Measurements from ENCODE around the gene CACNG8. TPM values are rescaled to one million over a fixed set of nuclear protein-coding genes. Genes with fewer than 3 reads are reported as not detected.
"Not testable (repeated sequence)": the region's sequence is repeated elsewhere in the genome, so short reads cannot be mapped to it uniquely, and the experiment has no call there.

The CACNG8 gene
- total RNA-seq, 2 experiments from 2014 or later: not detected

GRCh38 chr19:54026656-54027055 lies 63.9 kb downstream of the CACNG8 start:
- ChIA-PET CTCF (interaction anchor here (0.7 to 1.0 kb wide), 2 partner anchors 186 to 234 kb away, joined by 3 to 4 read pairs; no protein-coding TSS in a partner anchor), POLR2A (no interaction called here)

GRCh38 chr19:54029301-54029700 lies 66.6 kb downstream of the CACNG8 start:
- CTCF ChIA-PET: interaction anchor here (0.6 to 1.7 kb wide), 7 partner anchors 10 to 274 kb away, joined by 3 to 8 read pairs (median 5); no protein-coding TSS in a partner anchor
- POLR2A ChIA-PET: no interaction called here

DNA sequence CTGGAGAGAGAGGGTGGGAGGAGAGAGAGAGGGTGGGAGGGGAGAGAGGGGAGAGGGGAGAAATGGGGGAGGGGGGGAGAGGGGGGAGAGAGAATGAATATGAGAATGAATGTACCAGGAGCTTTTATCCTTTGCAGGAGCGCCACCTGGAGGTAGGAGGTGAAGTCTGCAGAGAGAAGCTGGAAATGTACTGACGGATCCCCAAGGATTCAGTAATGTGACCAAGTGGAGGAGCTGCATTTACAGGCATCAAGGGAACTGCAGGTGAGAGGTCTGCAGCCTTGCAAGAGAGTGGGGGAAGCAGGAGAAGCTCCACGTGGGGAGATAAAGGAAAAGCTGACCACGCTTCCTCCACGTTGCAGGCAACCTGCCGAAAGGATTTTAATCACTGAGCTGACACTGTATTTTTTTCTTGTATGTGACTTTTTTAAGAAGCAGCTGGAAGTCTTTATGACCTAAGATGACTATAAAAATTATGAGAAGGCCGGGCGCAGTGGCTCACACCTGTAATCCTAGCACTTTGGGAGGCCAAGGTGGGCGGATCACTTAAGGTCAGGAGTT lies 67.3 kb downstream of the CACNG8 start:
- POLR2A ChIA-PET: interaction anchor here (0.7 kb wide), 1 partner anchor 123 kb away, joined by 3 read pairs; no protein-coding TSS in a partner anchor

GRCh38 chr19:54030895-54031586 lies 68.3 kb downstream of the CACNG8 start:
- POLR2A ChIA-PET: no interaction called here
- CTCF ChIA-PET: interaction anchor here (0.8 kb wide), 1 partner anchor 16 kb away, joined by 3 read pairs; no protein-coding TSS in a partner anchor

More for the DNA sequence above, 67.3 kb downstream of the CACNG8 start:
- CTCF ChIA-PET: interaction anchor here (0.6 to 1.7 kb wide), 8 partner anchors 9 to 237 kb away, joined by 3 to 8 read pairs (median 3); no protein-coding TSS in a partner anchor

- CTCF ChIA-PET: no interaction called here
These were observed 72.8 kb downstream of the CACNG8 start for GRCh38 chr19:54035215-54036178.

GRCh38 chr19:54036542-54036941 lies 73.8 kb downstream of the CACNG8 start:
- POLR2A ChIA-PET, CTCF ChIA-PET: not testable (repeated sequence)

More at GRCh38 chr19:54035215-54036178, 72.8 kb downstream of the CACNG8 start:
- POLR2A ChIA-PET: interaction anchor here (0.7 kb wide), 1 partner anchor 1630 kb away, joined by 4 read pairs; no protein-coding TSS in a partner anchor

Other genes starting within 250 kb of the CACNG8 start
- not detected for gene NLRP12, start 138.6 kb upstream of the CACNG8 start, total RNA-seq
- 10 to 100 TPM; 44.1 to 45.2 TPM for gene MYADM, start 95.1 kb upstream of the CACNG8 start, total RNA-seq
- not detected for gene PRKCG, start 80.7 kb upstream of the CACNG8 start, total RNA-seq
- not detected for gene CACNG7, start 53.7 kb upstream of the CACNG8 start, total RNA-seq
- gene CACNG6, start 28.7 kb downstream of the CACNG8 start, total RNA-seq: not detected
- gene VSTM1, start 101.0 kb downstream of the CACNG8 start, total RNA-seq: not detected
- not detected for gene TARM1, start 118.4 kb downstream of the CACNG8 start, total RNA-seq
- under 1 TPM; 0.27 to 0.29 TPM for gene OSCAR, start 137.9 kb downstream of the CACNG8 start, total RNA-seq
- gene NDUFA3, start 139.9 kb downstream of the CACNG8 start, total RNA-seq: 100 to 1,000 TPM; 104 to 110 TPM
- gene TFPT, start 152.7 kb downstream of the CACNG8 start, total RNA-seq: 10 to 100 TPM; 34.9 to 36.6 TPM
- 100 to 1,000 TPM; 123 to 124 TPM for gene PRPF31, start 152.8 kb downstream of the CACNG8 start, total RNA-seq
- gene CNOT3, start 174.8 kb downstream of the CACNG8 start, total RNA-seq: 10 to 100 TPM; 65.2 to 68.5 TPM
- gene LENG1, start 196.8 kb downstream of the CACNG8 start, total RNA-seq: 1 to 10 TPM; 3.9 to 5.3 TPM
- not detected for gene TMC4, start 210.2 kb downstream of the CACNG8 start, total RNA-seq
- gene MBOAT7, start 226.6 kb downstream of the CACNG8 start, total RNA-seq: 100 to 1,000 TPM; 119 to 120 TPM
- 10 to 100 TPM; 21.7 to 22.9 TPM for gene TSEN34, start 228.4 kb downstream of the CACNG8 start, total RNA-seq
- 1,000 to 10,000 TPM; 1,671 to 1,692 TPM for gene RPS9, start 237.9 kb downstream of the CACNG8 start, total RNA-seq